H1 (cell line): ENCODE results near the gene THBS4. TPM values are rescaled to one million over a fixed set of nuclear protein-coding genes. Genes with fewer than 3 reads are reported as not detected.

Experiments
- JUN ChIP-seq: IDR thresholded peaks from 2 replicates; pipeline ENCODE4 v1.6.1; 2011; ENCODE audit warnings: low read depth, mild to moderate bottlenecking, improper control_type of control experiment, low read length
- POLR2AphosphoS5 ChIP-seq: IDR thresholded peaks from 2 replicates; pipeline ENCODE4 v1.6.1; 2011; ENCODE audit warnings: low read depth, low read length
- SAP30 ChIP-seq: fragments of 300-600 bp; sonication (generic); IDR thresholded peaks from 2 replicates; pipeline ENCODE4 v1.7.1; 2012; ENCODE audit warnings: low read length, moderate library complexity, mild to moderate bottlenecking, inconsistent platforms; ENCODE audit not compliant: insufficient read depth, insufficient replicate concordance
- YY1 ChIP-seq: IDR thresholded peaks from 2 replicates; pipeline ENCODE4 v1.6.1; 2011; ENCODE audit warnings: low read depth, mild to moderate bottlenecking, low read length
- polyA plus RNA-seq, 7 experiments: library from polyadenylated mRNA; depleted of rRNA in 3 of 7; stranded (reverse) in 5 of 7; unstranded in 2 of 7; fragments of >200 nt in 5 of 7; fragments of 200-250 nt in 2 of 7; gene quantifications; 1 replicate in 5 of 7; 2 replicates in 1 of 7; 4 replicates in 1 of 7; pipeline versions ENCODE4 v1.2.1 to v1.2.3, GENCODE V29; 2011 to 2013; ENCODE audit warnings: missing spikeins in 2 of 7, mixed read lengths in 2 of 7
- total RNA-seq: library from RNA; stranded (reverse); fragmentation: NEBNext Ultra II Directional; extraction: Animal tissue kit (Norgen Biotek cat#: 25700); gene quantifications from 2 replicates; pipeline ENCODE4 v1.2.1, GENCODE V29; 2021

Gene THBS4
- total and polyA plus RNA-seq, 2 of the 8 experiments (the other 6 are each of a cell fraction or from before 2014, with no cell fraction given), result 12.8 to 25.4 TPM

GRCh38 chr5:80072103-80073073, 37.2 kb downstream of the THBS4 start (continued):
- TF ChIP-seq POLR2AphosphoS5, result no peak
- no peak for TF ChIP-seq YY1
- TF ChIP-seq SAP30, result no peak
- no peak for TF ChIP-seq JUN
